DMS79 (cell line): ENCODE results near the gene CD300H.

Experiments used
- DNase-seq: peaks from one replicate; lab custom pipeline; 2025; lab: John Stamatoyannopoulos, UW

The CD300H gene

GRCh38 chr17:74549343-74549742, 18.0 kb downstream of the CD300H start:
- no peak for DNase-seq

- no peak for DNase-seq
These were observed 19.6 kb downstream of the CD300H start for GRCh38 chr17:74547736-74548135.

- DNase-seq, result no peak
These were observed 20.0 kb downstream of the CD300H start for GRCh38 chr17:74547264-74547663.

- no peak for DNase-seq
These were observed 20.7 kb downstream of the CD300H start for GRCh38 chr17:74546586-74546985.

GRCh38 chr17:74545843-74546230, 21.5 kb downstream of the CD300H start, which contains the start of gene CD300C:
TSS of gene CD300C (minus strand) at chr17:74546115. CDS start at chr17:74545782, 333 bp downstream.
- no peak for DNase-seq

- DNase-seq, result no peak
These were observed 22.1 kb downstream of the CD300H start for GRCh38 chr17:74544991-74545842.

GRCh38 chr17:74543891-74544760, 23.2 kb downstream of the CD300H start:
- DNase-seq, result no peak

- DNase-seq, result no peak
These were observed 23.9 kb downstream of the CD300H start for GRCh38 chr17:74543406-74543805.

- DNase-seq, result no peak
These were observed 24.5 kb downstream of the CD300H start for GRCh38 chr17:74542727-74543383.

- no peak for DNase-seq
These were observed 25.1 kb downstream of the CD300H start for GRCh38 chr17:74542166-74542565.

GRCh38 chr17:74541176-74542111, 25.9 kb downstream of the CD300H start:
- no peak for DNase-seq

- no peak for DNase-seq
These were observed 28.0 kb downstream of the CD300H start for GRCh38 chr17:74539281-74539820.

GRCh38 chr17:74536890-74537289, 30.4 kb downstream of the CD300H start:
- no peak for DNase-seq

GRCh38 chr17:74532115-74532514, 35.2 kb downstream of the CD300H start:
- DNase-seq, result no peak

- no peak for DNase-seq
These were observed 36.0 kb downstream of the CD300H start, which contains the start of gene CD300LB for GRCh38 chr17:74531231-74531761. TSS of gene CD300LB (minus strand) at chr17:74531475. CDS start at chr17:74531350, 125 bp downstream.

- DNase-seq, result no peak
These were observed 36.5 kb downstream of the CD300H start for GRCh38 chr17:74530831-74531150.

- no peak for DNase-seq
These were observed 38.1 kb downstream of the CD300H start for GRCh38 chr17:74529243-74529642.

GRCh38 chr17:74528491-74529199, 38.7 kb downstream of the CD300H start:
- DNase-seq, result no peak

GRCh38 chr17:74527756-74528155, 39.6 kb downstream of the CD300H start:
- no peak for DNase-seq

GRCh38 chr17:74527081-74527480, 40.2 kb downstream of the CD300H start:
- DNase-seq, result no peak
